ENCODE results near the gene IQCE. TPM values are rescaled to one million over a fixed set of nuclear protein-coding genes. Genes with fewer than 3 reads are reported as not detected.

The IQCE gene
- total and polyA plus RNA-seq, 2 experiments from 2014 or later, result 14.7 to 14.9 TPM

DNA sequence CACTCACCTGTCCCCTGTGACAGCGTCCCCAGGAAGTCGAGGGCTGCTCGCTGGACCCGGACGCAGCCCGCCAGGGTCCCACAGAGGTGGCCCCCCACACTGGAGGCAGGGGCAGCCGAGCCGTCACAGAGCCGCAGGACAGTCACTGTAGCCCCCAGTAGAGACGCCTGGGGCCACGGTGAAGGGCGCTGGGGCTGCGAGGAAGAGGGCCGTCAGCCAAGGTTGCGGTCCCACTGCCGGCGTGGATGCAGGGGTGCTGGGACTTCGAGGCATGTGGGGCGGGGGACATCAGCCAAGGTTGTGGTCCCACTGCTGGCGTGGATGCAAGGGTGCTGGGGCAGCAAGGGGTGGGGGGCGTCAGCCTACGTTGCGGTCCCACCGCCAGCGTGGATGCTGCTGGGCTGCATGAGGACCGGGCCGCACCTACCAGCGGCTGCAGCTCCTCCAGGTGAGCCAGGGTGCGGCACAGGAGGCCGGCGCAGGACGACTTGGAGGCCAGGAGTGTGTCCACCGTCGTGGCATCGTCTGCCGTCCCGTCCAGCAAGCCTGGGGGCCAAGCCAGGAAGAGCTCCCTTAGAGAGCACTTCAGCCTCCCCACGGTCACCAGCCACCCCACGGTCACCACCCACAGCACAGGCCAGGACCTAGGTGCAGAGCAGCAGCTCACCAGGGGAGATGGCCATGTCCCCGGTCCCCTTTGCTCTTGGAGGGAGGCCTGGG is 17.3 kb upstream of the IQCE start:
- in situ Hi-C loops (cut with MboI), result no loop called here
- Histone ChIP-seq H3K27me3 (replicated peaks; ENCODE audit: insufficient read depth) (no peaks in the 10 kb centered on the region), H3K9me2 (ENCODE audit: insufficient read depth) (no peaks in the 10 kb centered on the region), H3K36me3 (ENCODE audit: low read depth) (no peaks in the 10 kb centered on the region), H3F3A (ENCODE audit: insufficient read depth) (no peaks in the 10 kb centered on the region), H4K20me1 (ENCODE audit: insufficient read depth) (no peaks in the 10 kb centered on the region), H3K9me3 (ENCODE audit: low read depth) (no peaks in the 10 kb centered on the region), H3K4me2 (ENCODE audit: unreplicated experiment) (no peak overlapping the region), H3K27ac (no peak overlapping the region), H3K4me1 (ENCODE audit: insufficient read depth) (no peaks in the 10 kb centered on the region), H3K9ac (no peak overlapping the region), H2AFZ (no peak overlapping the region), H3K4me3 (no peak overlapping the region), H3K79me2 (ENCODE audit: insufficient read depth) (no peaks in the 10 kb centered on the region)
- no peak for TF ChIP-seq EZH2phosphoT487 (IDR thresholded peaks at IDR 0.05; ENCODE audit: insufficient read depth, low read depth)
- no peak for TF ChIP-seq EZH2 (IDR thresholded peaks at IDR 0.05; ENCODE audit: insufficient read depth, poor library complexity, severe bottlenecking)
- DNase-seq, result no peak
- WGBS, 2 experiments (ENCODE audit: low coverage in 1 of 2, low lambda C conversion rate in 2 of 2, missing lambda C conversion rate in 2 of 2), result 91 to 94% methylated on average over 30 of the region's 40 CpGs

DNA sequence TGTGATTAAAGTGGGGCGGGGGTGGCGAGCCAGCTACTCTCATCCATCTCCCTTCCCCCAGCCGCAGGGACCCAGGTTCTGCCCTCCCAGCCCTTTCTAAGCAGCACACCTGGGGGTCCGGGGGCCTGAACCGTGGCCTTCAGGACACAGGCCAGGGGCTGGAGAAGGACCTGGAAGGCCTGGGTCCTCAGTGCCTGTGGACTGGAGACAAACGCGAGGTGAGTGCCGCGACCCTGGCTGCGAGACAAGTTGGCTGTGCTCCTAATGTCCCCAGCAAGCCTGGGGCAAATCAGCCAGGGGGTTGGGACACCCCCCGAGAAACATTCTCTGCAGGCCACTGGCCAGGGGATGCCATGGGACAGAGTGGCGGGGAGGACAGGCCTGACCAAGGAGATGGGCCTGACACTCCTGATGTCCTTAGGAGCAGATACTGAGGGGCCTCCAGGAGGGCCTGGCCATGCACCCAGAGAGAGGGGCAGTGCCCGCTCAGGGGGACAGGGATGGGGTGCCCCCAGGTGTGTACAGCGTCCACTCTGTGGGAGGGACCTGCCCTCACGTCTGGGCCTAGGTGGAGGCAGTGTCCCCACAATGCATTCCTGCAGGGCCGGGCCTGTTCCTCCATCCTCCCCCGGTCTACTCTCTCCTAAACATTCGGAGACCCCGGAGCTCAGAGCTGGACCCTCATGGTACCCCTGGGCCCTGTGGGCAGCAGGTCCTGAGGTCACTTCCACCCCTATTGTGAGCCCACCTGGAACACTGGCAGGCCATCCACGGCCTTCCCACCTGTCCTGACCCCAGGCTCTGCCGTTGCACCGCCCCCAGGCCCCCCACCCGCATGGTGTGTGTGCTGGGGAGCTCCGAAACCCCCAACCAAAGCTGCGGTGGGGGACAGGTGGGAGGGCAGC is 16.5 kb upstream of the IQCE start:
- Histone ChIP-seq H4K20me1 (ENCODE audit: insufficient read depth) (no peaks in the 10 kb centered on the region), H3K4me1 (ENCODE audit: insufficient read depth) (no peaks in the 10 kb centered on the region), H3F3A (ENCODE audit: insufficient read depth) (no peaks in the 10 kb centered on the region), H3K4me2 (ENCODE audit: unreplicated experiment) (no peak overlapping the region), H3K27me3 (replicated peaks; ENCODE audit: insufficient read depth) (no peaks in the 10 kb centered on the region), H3K9me2 (ENCODE audit: insufficient read depth) (no peaks in the 10 kb centered on the region), H2AFZ (no peak overlapping the region), H3K9me3 (ENCODE audit: low read depth) (no peaks in the 10 kb centered on the region), H3K27ac (no peak overlapping the region), H3K4me3 (no peak overlapping the region), H3K79me2 (ENCODE audit: insufficient read depth) (no peaks in the 10 kb centered on the region), H3K9ac (no peak overlapping the region), H3K36me3 (ENCODE audit: low read depth) (no peaks in the 10 kb centered on the region)
- no peak for DNase-seq
- 94% methylated on average over 20 to 25 of the region's 25 CpGs for WGBS, 2 experiments (ENCODE audit: low coverage in 1 of 2, low lambda C conversion rate in 2 of 2, missing lambda C conversion rate in 2 of 2)
- TF ChIP-seq EZH2phosphoT487 (IDR thresholded peaks at IDR 0.05; ENCODE audit: insufficient read depth, low read depth) (no peak), EZH2 (IDR thresholded peaks at IDR 0.05; ENCODE audit: insufficient read depth, poor library complexity, severe bottlenecking) (no peak)
- in situ Hi-C loops (cut with MboI), result no loop called here

DNA sequence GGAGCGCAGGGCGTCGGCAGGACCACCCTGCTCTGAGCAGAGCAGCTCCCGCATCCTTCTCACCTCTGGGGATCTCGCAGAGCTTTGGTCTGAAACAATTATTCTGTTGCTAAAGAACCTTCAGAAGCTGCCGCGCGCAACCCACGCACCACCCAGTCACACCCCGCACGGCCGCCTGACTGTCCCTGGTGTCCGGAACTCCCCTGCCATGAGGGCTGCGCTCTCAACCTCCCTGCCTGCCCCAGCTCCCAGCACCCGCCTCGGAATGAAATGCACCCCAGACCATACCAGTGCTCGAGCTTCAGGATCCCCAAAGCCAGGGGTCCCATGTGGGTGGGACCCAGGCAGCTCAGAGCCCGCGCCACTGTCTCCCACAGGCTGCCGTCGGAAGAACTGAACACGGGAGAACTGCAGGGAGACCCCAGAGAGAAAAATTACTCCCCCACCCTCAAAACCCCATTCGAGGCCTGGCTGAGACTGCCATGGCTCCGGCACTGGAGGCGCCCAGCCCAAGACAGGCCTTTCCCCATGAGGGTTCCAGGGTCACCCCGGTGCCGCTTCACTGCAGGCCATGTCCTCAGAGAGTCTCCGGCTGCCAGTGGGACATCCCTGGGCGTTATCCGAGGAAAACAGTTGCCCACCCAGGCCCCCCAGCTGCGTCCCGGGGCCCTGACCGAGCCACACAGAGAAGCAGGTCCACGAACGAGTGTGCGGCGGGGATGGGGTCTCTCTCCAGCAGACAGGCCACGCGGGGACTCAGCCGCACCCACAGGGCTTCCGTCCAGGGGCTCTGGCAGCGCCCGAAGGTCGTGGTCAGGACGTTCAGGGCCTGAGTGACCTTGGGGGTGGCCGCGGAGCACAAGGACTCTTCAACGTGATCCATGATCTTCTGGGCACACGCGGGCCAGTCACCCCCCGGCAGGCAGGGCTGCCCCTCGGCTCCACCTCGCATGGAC is 15.6 kb upstream of the IQCE start:
- DNase-seq, result no peak
- H3K27ac ChIP-seq, result no peak overlapping the region
- H3K4me2 ChIP-seq (ENCODE audit: unreplicated experiment), result no peak overlapping the region
- H2AFZ ChIP-seq, result no peak overlapping the region
- in situ Hi-C loops (cut with MboI), result no loop called here
- TF ChIP-seq EZH2phosphoT487 (IDR thresholded peaks at IDR 0.05; ENCODE audit: insufficient read depth, low read depth) (no peak), EZH2 (IDR thresholded peaks at IDR 0.05; ENCODE audit: insufficient read depth, poor library complexity, severe bottlenecking) (no peak)
- no peaks in the 10 kb centered on the region for H3F3A ChIP-seq (ENCODE audit: insufficient read depth)
- H3K9me2 ChIP-seq (ENCODE audit: insufficient read depth), result no peaks in the 10 kb centered on the region
- H3K27me3 ChIP-seq (replicated peaks; ENCODE audit: insufficient read depth), result no peaks in the 10 kb centered on the region
- H3K4me3 ChIP-seq, result no peak overlapping the region
- no peaks in the 10 kb centered on the region for H3K9me3 ChIP-seq (ENCODE audit: low read depth)
- 93% methylated on average over 48 to 53 of the region's 53 CpGs for WGBS, 2 experiments (ENCODE audit: low coverage in 1 of 2, low lambda C conversion rate in 2 of 2, missing lambda C conversion rate in 2 of 2)
- H3K36me3 ChIP-seq (ENCODE audit: low read depth), result no peaks in the 10 kb centered on the region; the same call in 1 of the 2 replicates
- H3K79me2 ChIP-seq (ENCODE audit: insufficient read depth), result no peaks in the 10 kb centered on the region
- H4K20me1 ChIP-seq (ENCODE audit: insufficient read depth), result no peaks in the 10 kb centered on the region
- no peaks in the 10 kb centered on the region for H3K4me1 ChIP-seq (ENCODE audit: insufficient read depth)
- H3K9ac ChIP-seq, result no peak overlapping the region

Measured in GM23248 (cell line).